NCI-H1417 (cell line): ENCODE data around the gene VPS37B.
"Not testable (repeated sequence)": the region's sequence is repeated elsewhere in the genome, so short reads cannot be mapped to it uniquely, and the experiment has no call there.

ENCODE experiments used
- DNase-seq, 3 experiments: peaks; one replicate each; lab custom pipeline; 2025; lab: John Stamatoyannopoulos, UW

The VPS37B gene

GRCh38 chr12:122908915-122909314 is 13.0 kb upstream of the VPS37B start:
- peak in 1 of 3 experiments; percentile 21 for DNase-seq

GRCh38 chr12:122905258-122905657 is 9.3 kb upstream of the VPS37B start:
- DNase-seq: not testable (repeated sequence)

GRCh38 chr12:122903693-122904034 is 7.7 kb upstream of the VPS37B start:
- no peak for DNase-seq

GRCh38 chr12:122902854-122903692 is 7.1 kb upstream of the VPS37B start:
- no peak for DNase-seq

- DNase-seq: no peak
Observed at GRCh38 chr12:122899887-122900286, 4.0 kb upstream of the VPS37B start.

GRCh38 chr12:122896662-122897061 is 738 bp upstream of the VPS37B start:
- DNase-seq: no peak

GRCh38 chr12:122895320-122895703 is 612 bp downstream of the VPS37B start:
- DNase-seq: peak in 1 of 3 experiments; percentile 66

- peak in 1 of 3 experiments; percentile 13 for DNase-seq
Observed at GRCh38 chr12:122894193-122895121, 1.5 kb downstream of the VPS37B start.

- DNase-seq: no peak
Observed at GRCh38 chr12:122893208-122894153, 2.4 kb downstream of the VPS37B start.

- DNase-seq: not testable (repeated sequence)
Observed at GRCh38 chr12:122892724-122893123, 3.2 kb downstream of the VPS37B start.

GRCh38 chr12:122891661-122892525 is 4.0 kb downstream of the VPS37B start:
- no peak for DNase-seq

- DNase-seq: no peak
Observed at GRCh38 chr12:122889761-122890520, 6.0 kb downstream of the VPS37B start.

GRCh38 chr12:122888232-122888752 is 7.6 kb downstream of the VPS37B start:
- DNase-seq: peak; percentile 60 to 87 (median 72)

GRCh38 chr12:122887819-122888212 is 8.1 kb downstream of the VPS37B start:
- DNase-seq: no peak

GRCh38 chr12:122886851-122887818 is 8.8 kb downstream of the VPS37B start:
- DNase-seq: no peak

- DNase-seq: no peak
Observed at GRCh38 chr12:122886161-122886560, 9.8 kb downstream of the VPS37B start.

GRCh38 chr12:122884860-122885259 is 11.1 kb downstream of the VPS37B start:
- DNase-seq: no peak

GRCh38 chr12:122884091-122884826 is 11.7 kb downstream of the VPS37B start:
- DNase-seq: no peak
